HG02870 (cell line): Measurements from ENCODE around the gene CCM2.

Experiments
- ATAC-seq: cut with Tn5 transposase; IDR thresholded peaks from one replicate; pipeline ENCODE4 v1.9.1; 2021; ENCODE audit warnings: mild to moderate bottlenecking, moderate library complexity; ENCODE audit not compliant: unreplicated experiment

The CCM2 gene

GRCh38 chr7:45078125-45078681 lies 78.2 kb downstream of the CCM2 start:
- ATAC-seq, result no peak

DNA sequence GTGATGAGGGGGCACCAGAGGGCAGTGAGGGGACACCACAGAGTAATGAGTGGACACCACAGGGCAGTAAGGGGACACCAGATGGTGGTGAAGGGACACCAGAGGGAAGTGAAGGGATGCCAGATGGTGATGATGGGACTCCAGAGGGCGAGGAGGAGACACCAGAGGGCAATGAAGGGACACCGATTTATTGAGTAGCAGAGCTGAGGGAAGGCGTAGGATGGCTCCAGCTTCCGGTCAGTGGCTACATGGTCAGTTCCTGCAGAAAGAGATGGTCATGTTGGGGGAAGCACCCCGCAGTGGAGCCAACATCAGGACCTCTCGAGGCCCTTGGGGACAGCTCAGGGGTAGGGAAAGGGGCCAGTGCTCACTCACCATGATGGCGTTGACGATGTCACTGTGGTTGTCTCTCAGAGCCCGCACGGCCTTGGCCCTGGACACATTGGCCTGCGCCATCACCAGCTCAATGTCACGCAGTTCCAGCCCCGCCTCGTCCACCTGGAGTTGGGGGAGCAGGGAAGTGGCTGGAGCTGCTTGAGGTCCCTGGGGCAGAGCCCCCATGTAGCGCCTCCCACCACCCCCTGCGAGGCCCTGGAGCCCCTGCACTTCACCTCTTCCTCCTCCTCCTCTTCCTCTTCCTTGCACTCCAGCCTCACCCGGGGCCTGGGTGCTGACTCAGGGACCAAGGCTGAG lies 80.4 kb downstream of the CCM2 start:
- no peak for ATAC-seq

- ATAC-seq, result no peak
Observed at GRCh38 chr7:45080958-45081669, 81.1 kb downstream of the CCM2 start.

DNA sequence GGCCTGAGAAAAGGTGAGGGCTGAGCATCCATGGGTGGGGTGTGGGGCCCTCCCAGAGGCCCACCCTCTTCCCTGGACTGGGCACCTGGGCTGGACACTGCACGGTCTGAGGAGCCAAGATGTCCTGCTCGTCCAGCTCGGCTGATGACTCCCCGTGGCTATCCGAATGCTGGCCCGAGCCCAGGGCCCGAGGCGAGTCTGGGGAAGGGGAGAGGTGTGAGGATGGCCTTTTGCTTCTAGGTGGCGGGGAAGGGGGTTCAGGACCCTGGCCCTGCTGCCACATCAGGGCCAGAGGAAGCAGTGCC lies 81.6 kb downstream of the CCM2 start:
- no peak for ATAC-seq

DNA sequence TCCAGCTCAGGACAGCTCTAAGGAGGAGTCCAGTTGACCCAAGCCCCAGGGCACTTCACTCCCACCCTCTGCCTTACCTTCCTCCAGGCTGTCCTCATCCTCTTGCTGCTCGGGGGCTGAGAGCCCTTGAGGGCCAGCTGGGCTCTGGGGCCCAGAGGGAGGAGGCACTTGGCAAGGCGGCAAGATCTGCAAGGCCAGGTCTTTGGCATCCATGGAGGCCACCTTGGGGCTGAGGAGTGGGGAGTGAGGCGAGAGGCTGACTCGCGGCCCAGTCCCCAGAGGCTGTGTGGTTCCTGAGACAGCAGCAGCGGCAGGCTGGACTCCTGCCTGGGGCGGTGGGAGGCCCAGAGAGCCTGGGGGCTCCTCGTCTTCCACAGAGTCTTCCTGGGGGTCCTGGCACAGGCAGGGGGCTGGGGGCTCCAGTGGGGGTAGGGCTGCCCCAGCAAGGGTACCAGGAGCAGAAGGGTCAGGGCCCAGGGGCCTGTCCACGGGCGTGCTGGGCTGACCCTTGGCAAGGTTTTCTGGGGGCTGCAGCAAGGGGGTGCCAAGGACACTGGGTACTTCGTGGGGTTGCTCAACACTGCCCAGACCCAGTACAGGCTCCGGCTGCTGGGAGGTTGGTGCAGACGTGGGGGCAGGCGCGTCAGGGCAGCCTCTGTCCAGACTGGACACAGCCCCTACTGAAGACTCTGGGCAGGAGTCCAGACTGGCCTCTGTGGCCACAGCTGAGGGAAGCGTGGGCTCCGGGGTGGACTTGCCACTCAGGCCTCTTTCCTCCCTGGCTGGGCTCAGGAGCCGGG lies 82.2 kb downstream of the CCM2 start:
- no peak for ATAC-seq

DNA sequence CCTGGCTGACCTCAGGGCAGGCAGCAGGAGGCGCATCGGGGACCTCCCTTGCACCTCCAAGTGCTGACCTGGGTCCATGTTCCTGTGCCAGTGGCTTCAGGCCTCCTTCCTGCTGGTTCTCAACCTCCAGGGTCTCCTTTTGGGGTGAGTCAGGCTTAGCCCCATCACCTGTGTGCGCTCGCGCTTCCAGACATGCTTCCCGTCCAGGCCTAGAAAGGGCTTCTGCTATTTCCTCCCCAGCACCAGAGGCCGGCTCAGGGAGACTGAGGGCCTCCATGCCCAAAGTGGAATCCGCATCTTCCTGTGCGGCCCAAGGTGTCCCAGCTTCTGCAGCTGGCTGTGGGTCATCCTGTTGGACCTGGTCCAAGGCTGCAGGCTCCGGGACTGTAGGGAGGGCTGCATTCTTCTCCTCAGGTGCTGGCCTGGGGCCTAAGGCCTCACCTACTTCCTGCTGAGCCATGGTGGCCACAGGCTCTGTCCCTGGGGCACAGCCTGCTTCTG lies 82.9 kb downstream of the CCM2 start:
- no peak for ATAC-seq

GRCh38 chr7:45084336-45084735 lies 84.3 kb downstream of the CCM2 start:
- no peak for ATAC-seq

DNA sequence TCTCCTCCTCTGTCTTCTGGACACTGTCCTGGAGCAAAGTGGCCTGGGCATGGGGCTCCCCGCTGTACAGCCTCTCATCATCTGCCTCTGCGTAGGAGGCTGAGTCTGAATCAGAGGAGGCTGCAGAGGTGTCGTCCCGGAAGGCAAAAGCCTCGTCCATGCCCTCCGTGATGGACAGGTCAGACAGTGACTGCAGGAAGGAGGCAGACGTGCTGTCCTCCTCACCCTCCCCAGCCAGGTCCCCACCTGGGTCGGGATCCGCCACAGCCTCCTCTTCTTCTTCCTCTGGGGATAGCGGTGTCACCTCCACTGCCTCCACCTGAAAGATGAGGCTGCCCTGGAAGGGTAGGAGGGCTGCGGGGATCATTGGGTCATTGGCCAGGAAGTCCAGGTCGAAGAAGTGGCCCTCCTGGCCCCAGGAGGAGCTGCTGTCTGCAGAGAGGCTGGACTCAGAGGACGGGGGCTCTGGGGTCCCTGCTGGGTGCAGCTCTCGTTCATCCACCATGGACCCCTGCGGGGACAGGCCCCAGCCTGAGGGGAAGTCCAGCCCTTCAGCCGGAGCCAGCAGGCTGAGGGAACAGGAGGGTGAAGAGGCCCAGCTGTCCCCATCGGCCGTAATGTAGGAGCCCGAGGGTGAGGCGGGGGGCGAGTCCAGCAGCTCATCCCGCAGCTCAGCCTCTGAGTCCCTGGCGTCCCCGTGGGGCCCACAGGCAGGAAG lies 85.1 kb downstream of the CCM2 start:
- no peak for ATAC-seq

- ATAC-seq, result no peak
Observed at GRCh38 chr7:45085619-45086200, 85.7 kb downstream of the CCM2 start.

GRCh38 chr7:45086331-45087065 lies 86.5 kb downstream of the CCM2 start:
- ATAC-seq, result no peak

- no peak for ATAC-seq
Observed at GRCh38 chr7:45087301-45088145, 87.5 kb downstream of the CCM2 start.

DNA sequence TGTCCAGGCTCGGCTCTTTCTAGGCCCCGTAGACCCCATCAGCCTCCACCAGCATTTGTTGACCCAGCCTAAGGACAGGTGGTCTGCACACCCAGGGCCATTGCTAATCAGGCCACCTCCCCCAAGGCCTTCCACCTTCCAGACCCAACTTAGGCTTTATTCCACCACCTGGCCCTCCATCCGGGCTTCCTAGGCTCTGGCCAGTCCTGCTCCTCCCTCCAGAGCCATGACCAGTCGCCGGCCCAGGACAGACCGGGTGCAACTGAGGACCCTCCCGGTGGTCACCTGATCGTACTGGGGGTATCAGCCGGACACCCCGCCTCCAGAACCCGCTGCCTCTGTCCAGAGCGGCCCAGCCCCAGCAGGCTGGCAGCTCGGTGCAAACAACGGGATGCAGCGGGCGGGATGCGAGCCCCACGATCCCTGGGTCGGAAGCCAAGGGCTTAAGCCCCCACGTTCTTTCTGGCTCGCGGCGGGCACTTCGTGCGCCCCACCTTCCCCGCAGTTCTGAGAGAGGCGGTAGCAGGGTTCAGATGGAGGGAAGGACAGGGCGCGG lies 88.2 kb downstream of the CCM2 start:
- no peak for ATAC-seq

DNA sequence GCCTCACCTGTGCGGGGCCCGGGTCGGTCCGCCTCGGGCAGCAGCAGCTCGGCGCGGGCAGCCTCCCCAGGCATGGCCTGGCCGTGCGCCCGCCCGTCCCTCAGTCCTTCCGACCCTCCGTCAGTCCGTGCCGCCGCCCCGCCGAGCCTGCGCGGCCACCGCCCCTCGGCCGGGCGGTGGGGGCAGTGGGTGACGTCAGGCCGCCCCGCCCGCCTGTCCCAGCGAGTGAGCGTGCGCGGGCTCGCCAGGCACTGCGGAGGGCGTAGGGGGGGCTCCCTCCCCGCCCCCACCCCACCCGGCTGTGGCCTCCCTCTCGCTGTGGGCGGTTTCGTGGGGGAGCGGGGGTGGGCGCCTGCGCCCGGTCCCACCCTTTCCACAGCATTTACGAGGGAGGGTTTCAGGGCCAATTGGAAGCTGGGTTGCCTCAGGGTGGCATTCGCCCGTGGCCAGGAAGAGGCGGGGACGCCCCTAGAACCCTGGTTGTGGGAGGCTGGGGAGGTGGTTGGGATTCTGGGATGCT lies 88.9 kb downstream of the CCM2 start, which contains the start of gene NACAD:
TSS of gene NACAD (minus strand) at position 149 of the 520 bp plus-strand sequence. CDS start at position 74, 75 bp downstream.
- no peak for ATAC-seq

DNA sequence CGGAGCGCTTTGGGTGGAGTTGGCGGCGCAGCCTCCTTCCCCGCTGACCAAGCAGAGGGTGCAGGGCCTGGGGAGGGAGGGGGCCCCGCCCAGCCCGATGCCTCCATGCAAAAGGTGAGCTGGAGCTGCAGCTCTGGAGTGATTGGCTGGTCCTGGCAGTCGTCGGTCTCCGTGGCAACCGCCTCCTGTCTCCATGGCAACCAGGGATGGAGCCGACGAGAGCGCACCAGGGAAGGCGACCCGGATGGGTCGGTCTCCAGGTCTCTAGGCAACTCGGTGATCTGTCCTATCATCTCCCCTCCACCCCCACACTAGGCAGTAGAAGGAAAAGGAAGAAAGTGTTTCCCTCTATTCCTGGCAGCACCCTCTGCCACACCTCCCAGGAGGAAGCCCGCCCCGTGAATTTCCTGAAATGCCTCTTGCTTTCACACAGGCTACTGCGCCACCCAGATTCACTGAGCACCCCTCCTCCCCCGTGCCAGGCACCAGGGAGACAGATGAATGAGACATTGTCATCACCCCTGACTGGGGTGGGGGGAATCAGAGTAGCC lies 89.4 kb downstream of the CCM2 start:
- no peak for ATAC-seq

- ATAC-seq, result no peak
Observed at GRCh38 chr7:45092100-45092930, 92.3 kb downstream of the CCM2 start.

DNA sequence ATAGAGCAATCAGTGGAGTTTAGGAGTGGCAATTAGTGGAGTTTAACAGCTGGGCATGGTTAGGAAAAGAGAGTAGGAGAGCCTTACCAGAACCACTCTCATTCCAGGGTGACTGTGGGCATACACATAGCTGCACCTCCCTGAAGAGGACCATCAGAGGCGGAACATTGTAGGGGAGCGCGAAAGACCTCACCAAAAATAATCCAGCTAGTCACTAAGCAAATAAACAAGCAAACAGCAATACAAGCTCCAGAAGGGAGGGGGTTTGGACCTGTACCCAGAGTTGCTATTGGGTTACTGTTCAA lies 92.9 kb downstream of the CCM2 start:
- ATAC-seq, result no peak
